ENCODE measurements around the gene ANTXR1.
"Not testable (repeated sequence)": the region's sequence is repeated elsewhere in the genome, so short reads cannot be mapped to it uniquely, and the experiment has no call there.

The ANTXR1 gene

GRCh38 chr2:69241664-69242514, 228.9 kb downstream of the ANTXR1 start:
- DNase-seq, result no peak

GRCh38 chr2:69242651-69243051, 229.7 kb downstream of the ANTXR1 start:
- DNase-seq, result no peak

GRCh38 chr2:69243652-69244051, 230.7 kb downstream of the ANTXR1 start:
- DNase-seq, result no peak

DNA sequence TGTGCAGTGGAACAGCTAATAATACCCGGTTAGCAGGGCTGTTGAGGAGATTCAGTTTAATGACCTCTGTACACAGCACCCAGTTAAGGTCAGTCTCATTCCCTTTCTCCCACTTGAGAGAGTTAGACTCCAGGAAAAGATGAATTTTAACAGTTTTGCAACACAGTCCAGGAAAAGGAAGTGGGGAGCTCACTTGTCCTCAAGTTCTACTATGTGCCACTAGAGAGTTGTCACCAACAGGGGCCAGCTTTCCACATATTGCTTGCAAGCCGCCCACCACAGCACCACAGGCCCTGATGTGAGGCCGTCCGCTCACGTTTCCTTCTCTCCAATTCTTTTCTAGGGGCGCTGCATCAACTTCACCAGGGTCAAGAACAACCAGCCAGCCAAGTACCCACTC, 231.9 kb downstream of the ANTXR1 start:
- DNase-seq, result no peak

DNA sequence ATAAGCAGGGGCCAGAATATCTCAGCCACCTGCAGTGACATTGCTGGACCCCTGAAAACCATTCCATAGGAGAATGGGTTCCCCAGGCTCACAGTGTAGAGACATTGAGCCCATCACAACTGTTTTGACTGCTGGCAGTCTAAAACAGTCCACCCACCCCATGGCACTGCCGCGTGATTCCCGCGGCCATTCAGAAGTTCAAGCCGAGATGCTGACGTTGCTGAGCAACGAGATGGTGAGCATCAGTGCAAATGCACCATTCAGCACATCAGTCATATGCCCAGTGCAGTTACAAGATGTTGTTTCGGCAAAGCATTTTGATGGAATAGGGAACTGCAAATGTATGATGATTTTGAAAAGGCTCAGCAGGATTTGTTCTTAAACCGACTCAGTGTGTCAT, 234.6 kb downstream of the ANTXR1 start:
- no peak for DNase-seq

- DNase-seq, result no peak
These were observed 235.3 kb downstream of the ANTXR1 start for GRCh38 chr2:69248232-69248631.

DNA sequence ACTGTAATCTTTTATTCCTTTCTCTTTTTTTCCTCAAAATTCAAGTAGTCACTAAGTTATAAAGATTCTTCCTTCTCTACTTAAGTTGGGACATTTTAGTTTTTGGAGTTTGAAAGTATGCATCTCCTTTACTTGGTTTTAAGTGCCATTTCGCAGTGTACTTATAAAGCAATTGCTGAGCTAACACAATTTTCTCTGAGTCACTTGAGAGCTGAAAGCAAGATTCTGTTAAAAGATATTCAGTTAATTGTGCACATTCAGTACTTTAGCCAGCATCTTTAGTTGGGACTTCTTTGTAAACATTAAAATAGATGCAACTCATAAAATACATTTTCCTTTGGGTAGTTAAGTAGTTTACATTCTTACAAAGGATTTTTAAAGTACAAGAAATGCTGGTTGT, 238.0 kb downstream of the ANTXR1 start:
- DNase-seq, result no peak

GRCh38 chr2:69251943-69252342, 239.0 kb downstream of the ANTXR1 start:
- no peak for DNase-seq

DNA sequence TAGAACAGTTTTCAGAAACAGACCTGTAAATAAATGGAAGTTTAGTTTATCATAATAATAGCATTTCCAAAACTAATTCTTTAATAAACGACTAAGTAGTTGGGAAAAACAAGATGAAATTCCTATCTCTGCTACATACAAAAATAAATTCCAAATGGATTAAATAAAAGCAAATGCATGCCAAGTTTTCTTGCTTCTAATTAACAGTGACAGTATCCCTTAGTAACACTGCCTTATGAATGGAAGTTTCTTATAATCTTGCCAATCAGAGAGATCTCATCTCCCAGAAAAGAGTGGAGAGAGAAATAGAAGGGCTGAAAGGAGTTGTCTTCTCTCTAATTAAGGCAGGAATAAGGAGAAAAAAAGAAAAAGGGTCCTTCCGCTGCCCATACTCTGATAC, 240.1 kb downstream of the ANTXR1 start:
- DNase-seq, result no peak

DNA sequence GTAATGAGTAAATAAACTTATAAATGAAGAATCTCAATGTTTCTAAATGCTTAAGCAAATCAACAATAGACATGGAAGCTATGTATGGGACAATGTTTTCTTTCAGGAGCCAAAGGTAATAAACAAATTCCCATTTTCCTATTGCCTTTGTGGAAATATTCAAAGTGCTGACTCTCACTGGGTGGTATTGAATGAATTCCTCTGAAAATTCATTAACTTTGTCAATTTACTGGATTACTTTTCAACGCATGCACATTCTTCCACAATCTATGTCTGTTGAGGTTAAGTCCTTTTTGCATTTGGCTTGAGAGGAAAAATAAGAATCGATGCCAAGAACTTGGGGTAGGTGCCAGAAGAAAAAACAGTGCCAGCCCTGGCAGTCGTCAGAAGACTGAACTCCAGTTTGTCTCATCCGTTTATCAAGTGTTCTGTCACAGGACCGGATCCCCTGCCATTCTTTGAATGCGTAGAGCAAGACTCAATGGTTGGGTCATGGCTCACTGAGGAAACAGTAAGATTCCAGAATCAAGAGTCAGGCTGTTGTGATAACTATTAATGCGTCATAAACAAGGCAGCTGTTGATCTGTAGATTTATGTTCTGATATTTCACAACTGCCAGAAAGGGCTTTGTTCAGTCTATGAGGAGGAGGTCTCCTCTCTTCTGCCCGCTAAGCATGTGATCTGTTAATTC, 240.8 kb downstream of the ANTXR1 start:
- peak in 5 of 14 donors; percentile 5 to 39 (median 23) for DNase-seq

GRCh38 chr2:69255760-69256159, 242.8 kb downstream of the ANTXR1 start:
- DNase-seq, result no peak

- DNase-seq, result not testable (repeated sequence)
These were observed 247.1 kb downstream of the ANTXR1 start for GRCh38 chr2:69259994-69260591.

DNA sequence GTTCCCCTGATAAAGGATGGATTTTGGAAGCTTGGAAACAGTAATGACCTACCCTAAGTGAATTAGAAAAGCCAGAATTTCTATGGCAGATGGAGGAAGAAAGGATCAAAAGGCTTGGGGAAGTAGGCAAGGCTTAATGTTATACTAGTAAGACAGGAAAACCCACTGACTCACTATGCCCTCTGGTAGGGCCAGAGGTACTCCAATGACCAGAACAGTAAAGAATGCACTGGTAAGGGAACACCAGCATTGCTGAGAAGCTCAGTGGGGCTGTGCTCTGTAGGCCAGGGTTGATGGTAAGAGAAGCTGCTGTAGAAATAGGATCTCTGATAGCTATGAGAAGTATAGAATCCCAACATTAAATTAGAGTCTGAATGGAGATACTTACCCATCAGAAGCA, 247.7 kb downstream of the ANTXR1 start:
- no peak for DNase-seq

- no peak for DNase-seq
These were observed 256.4 kb downstream of the ANTXR1 start for GRCh38 chr2:69269330-69269729.

DNA sequence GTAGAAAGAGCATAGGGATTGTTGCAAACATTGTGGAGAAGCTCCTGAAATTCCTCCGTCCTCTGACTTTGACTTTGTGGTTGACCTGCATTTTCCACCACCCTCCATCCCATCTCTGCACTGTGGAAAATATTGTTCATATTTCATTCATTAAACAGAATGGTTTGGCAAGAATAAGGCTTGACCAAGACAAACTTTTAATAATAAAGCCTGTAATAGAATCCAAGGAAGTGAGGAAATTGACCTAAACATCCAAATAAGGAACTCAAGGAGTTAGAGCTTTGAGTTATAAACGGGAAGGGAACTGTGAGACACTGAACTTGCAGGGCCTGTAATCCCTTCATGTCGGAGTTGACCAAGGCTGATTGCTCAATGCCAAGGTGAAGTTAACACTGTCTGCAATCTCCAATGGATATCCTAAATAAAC, 258.9 kb downstream of the ANTXR1 start:
- DNase-seq, result no peak

DNA sequence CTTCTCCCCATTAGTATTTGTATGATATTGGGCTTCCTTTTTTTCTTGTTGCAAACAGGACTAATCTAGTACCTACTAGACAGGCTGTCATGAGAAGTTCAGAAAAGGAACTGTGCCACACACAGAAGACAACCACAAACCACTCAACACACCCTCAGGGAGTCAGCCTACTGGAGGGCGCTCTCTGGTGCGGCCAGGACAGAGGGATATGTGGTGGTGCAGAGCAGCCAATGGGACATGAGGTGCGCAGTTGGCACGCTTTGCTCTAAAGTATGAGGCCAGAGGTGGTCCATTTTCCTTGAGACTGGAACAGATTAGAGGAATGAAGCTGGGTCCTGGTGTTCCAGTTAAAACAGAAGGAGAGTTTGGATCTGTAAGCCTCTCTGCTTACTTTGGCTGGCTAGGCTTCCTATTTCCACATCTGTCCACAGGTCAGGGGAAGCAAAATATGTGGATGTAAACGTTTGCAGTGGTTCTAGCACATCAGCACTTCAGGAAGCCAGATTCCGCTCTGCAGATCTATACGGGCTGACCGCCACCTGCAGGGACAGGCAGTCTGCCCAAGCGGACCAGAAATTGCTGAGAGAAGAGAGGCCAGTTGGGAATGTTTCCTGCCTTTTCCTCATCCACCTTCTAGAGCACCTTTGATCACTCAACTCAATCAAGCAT, 260.0 kb downstream of the ANTXR1 start:
- DNase-seq, result no peak

- no peak for DNase-seq
These were observed 262.5 kb downstream of the ANTXR1 start for GRCh38 chr2:69275490-69275889.

DNA sequence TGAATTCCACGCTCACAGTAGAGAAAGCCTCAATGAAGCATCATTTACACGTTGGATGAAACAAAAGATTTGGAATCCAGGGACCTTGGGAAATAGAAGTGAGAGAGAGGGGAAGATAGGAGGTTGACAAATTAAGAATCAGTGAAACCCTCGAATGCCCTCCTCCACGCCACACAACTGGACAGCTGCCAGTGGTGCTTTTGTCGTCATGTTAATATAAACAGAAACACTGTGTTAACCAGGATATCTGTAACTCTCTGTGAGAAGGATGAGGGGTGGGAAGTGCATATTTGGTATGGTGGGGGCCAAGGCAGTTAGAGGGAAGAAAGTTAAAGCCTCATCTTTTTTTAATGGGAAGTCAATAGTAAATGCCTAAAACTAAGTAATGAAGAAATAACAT, 265.4 kb downstream of the ANTXR1 start:
- no peak for DNase-seq

- DNase-seq, result no peak
These were observed 266.2 kb downstream of the ANTXR1 start for GRCh38 chr2:69279211-69279610.

- no peak for DNase-seq
These were observed 267.1 kb downstream of the ANTXR1 start for GRCh38 chr2:69279931-69280681.

- no peak for DNase-seq
These were observed 267.9 kb downstream of the ANTXR1 start for GRCh38 chr2:69280796-69281412.

Data from C1 segment of cervical spinal cord (tissue), 14 donors.